NCI-H446 treated with DMSO at 0.1 percent for 48 hours (cell line): ENCODE results near the gene DNAJC6.

Experiments
- DNase-seq: peaks from one replicate; lab custom pipeline; 2025; lab: John Stamatoyannopoulos, UW

Gene DNAJC6

DNA sequence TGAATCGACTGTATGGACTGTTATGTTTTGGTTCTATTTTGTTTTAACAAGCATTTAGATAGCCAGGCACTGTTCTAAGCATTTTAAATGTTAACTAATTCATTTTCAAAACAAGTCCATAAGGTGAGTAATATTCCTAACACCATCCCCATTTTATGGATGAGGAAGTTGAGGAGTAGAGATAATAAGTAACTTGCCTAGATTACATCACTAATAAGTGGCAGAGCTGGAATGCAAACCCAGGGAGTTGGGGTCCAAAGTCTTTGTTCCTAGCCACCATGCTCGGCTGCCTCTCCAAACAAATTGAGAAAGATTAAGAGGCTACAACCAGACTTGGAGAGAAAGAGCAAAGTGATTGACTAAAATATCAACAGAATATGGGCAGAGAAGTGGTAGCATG is 98.5 kb downstream of the DNAJC6 start:
- no peak for DNase-seq

DNA sequence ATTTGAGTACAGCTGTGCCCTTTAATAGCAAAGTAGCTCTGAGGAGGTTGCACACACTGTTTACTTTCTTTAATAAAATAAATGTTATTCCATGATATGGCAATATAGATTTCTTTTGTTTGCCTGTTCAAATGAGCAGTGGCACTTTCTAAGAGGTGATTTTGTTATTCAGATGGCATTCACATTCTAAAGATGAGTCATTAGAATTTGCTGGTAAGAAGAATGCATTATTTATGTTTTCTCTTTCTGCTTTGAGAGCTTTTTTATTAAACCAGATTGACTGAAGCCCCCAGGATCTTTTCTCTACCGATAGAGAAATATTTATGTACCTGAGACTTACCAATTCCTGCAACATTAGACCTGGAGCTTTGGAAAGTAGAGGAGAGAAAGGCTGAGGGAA is 100.0 kb downstream of the DNAJC6 start:
- DNase-seq: no peak

DNA sequence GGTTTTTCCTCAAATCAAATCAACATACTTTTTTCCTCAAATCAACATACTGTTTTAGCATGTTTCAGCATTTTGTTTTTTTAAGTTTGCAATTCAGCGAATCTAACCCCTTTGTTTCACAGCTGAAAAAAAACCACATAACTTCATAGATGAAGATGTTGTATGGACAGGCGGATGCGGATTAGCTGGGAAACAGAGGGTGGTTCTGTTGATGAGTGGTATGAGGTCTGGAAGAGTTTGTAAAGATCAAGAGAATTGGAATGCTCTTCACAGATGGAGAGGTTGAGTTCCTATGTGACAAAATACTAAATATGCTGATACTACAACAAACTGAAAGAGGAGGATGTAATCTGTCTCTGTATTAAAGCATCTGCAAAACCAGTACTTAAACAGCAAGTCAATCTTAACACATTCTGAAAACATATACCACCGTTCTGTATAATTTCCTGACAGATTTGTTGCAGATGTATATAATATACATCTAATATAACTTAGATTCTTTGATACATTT is 100.5 kb downstream of the DNAJC6 start:
- DNase-seq: no peak

DNA sequence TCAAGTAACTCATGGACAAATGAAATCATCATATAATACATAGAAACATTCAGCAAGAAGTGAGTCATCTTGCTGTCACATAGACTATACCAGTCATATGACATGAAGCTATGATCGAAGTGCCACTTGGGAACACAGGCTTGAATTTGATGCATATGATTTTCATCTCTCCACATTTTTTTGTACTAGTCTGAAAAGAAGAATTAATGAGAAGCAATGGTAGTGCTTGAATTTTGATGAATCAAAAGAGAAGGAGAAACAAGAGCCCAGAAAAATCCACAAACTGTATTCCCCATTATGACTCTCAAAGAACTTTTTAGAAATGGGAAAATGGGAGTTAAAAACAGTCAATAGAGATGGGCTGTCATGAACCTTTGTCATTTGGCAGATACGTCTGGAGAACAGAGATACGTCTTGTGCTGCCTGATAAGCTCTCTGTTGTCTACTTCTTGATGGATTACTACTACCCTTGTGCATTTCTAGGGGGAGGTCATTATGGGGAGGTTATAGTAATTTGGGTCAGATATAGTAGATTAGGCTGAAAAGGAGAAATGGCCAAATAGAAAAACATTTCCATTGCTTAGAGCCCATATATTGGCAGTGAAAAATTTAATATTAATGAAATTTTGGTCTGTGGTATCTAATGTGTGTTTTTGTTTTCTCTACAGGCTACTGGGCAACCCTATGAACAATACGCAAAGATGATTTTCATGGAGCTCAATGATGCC is 103.1 kb downstream of the DNAJC6 start:
- DNase-seq: no peak

DNA sequence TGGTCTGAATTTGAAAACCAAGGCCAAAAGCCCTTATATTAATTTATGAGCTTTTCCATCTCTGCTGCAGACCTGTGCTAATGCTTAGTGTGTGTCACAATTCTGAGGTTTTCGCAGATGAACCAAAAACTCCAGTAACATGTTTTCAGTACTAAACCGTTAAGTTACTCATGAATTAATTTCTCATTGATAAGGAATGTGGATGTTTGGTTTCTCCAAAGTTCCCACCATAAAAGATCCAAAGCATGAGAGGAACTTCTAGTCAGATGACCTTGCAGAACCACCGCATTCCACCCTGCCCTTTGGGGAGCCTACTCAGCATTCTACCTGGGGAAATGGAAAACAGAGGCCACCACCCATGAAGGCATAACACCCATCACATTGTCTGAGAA is 103.6 kb downstream of the DNAJC6 start:
- DNase-seq: no peak

DNA sequence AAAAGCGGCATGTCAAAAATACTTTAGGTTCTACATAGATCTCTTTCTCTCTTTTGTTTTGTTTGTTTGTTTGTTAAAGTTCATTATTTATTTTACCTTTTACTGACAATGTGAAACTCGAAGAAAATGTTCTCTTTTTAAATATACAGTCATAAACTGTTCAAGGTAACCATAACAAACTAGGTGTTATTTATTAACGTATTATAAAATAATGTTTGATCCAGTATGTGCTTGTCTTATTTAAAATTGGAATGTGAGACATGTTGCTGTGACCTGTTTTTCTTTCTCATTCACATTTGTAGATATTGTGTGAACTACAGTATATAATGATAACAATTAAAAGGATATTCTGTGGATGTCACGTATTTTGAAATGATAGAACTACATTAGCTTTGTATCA is 105.2 kb downstream of the DNAJC6 start:
- DNase-seq: no peak

DNA sequence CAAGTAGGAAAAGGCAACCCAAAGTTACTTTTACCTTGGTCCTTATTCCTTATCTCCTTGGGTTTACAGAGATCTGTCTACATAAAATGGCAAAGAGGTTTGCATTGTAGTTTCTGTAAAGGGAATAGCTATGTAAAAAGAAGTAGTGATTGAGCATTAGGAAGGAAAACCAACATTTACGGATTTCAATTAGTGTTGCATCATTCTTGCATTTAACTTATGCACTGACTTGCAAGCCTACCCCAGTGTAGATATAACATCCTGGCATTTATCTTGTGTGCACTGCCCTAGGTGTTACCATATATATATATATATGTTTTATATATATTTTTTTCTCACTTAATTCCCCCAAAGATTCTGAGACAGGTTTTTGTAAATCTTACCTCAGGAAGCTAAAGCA is 107.4 kb downstream of the DNAJC6 start:
- DNase-seq: no peak

DNA sequence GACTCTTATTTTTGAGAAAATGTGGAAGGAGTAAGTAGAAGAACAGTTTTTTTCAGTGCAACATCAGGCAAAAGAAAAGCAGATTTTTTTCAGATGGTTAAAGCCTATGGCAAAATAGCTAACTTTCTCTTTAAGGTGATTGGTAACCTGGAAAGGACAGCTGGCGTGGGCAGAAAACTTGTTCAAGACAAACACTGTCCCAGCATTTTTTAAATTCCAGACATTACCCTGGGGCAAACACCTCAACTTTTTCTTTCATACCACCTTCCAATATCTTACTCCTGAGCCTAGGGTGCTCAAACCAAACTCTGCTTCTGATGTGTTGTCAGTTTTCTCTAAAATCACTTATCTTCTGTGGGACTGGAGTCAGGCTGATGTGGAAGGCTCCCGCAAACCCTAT is 108.4 kb downstream of the DNAJC6 start:
- DNase-seq: no peak

DNA sequence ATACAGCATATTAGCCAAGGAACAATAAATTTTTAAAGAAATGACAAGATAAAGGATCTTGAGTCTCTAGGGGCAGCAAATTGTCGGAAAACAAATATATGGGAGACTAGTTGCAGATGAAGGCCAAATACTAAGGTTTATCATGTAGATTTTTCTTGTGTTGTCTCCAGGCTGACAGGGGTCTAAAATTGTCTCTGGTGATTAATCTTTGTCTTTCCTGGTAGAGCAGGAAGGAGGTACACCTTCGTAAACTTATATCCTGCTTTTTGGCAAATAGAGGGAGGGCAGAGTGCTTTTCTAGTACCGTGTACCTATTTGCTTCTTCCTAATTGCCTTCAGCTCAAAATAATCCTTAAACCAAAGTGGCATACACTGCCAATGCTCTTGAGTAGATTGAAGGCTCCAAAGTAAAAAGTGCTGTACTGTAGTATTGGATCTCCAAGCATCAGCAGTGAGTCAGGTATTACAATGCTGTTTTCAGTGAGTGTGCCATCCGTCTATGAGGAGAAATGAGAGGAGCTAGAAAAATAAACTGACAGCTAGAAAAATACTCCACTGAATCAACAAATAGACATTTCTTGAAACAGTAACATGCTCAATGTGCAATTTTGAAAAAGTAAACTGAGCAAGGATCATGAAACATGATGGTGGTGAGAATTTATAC is 109.3 kb downstream of the DNAJC6 start:
- no peak for DNase-seq

DNA sequence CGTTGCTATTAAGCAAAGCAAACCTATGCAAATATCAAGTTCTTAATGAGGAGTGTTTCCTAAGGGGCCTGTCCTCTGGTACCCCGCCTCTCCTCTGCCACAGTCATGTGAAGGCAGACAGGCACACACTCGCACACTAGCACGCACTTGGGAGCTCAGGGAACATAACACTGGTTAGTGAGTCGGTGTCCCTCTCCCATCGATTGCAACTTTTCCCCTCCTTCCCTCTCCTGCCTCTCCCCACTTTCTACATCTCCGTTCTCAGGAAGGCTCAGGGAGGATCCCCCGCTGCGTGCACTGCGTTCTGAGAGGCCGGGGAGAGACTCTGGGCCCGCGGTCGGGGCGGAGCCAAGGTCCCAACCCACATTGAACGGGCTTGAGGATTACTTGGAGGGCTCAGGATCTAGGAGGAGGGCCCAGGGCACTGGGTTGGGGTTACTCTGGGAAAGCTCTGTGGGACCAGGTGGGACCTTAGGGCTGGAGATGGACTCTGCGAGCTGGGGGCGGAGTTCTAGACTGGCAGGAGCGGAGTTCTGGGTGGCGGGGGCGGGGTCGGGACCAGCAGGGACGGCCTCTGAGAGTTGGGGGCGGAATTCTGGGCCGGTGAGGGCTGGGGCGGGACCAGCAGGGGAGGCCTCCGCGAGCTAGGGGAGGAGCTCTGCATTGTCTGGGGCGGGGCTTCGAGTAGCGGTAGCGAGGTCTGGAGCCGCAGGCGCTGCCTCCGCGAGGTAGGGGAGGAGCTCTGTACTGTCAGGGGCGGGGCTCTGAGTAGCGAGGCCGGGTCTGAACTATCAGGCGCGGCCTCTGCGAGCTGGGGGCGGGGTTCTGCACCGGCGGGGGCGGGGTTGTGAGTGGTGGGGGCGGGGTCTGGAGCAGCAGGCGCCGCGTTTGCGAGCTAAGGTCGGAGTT is 110.6 kb downstream of the DNAJC6 start:
- peak; percentile 98 for DNase-seq

DNA sequence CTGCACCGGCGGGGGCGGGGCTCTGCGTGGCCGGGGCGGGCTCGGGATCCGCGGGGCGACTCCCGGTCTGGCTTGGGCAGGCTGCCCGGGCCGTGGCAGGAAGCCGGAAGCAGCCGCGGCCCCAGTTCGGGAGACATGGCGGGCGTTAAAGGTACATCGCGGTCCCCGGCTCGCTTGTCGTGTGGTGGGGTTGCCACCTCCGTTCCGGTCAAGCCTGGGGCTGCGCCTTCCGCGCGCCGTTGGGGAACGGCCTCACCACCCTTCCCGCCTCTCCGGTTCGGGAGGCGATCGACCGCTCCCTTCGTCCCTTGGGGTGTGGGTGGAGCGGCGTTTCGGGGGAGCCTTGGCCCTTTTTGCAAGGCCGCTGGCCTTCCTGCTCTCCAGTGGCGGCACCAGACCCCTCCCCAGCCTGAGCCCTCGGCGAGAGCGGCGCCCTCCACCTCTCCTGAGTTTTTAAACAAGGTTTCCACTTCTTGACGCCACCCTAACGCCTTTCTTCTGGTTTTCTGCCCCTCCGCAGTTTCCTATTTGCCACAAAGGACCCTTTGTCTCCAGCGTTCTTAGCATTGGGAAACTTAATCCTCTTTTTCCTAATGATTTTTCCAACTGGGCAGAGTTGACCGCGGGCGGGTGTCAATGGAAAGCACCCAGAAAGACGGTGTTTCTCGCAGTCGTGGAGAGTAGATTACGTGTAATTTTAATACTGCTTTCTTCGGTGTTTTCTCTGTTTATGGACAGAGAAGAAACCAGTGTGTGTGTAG is 111.4 kb downstream of the DNAJC6 start, which contains the start of the genes LEPR and LEPROT:
Gene LEPR (plus strand): TSS at position 79 of the 761 bp plus-strand sequence. CDS start 144,898 bp downstream, outside the sequence.
Gene LEPROT (plus strand): TSS at position 79 of the 761 bp plus-strand sequence. CDS start 57 bp downstream, at position 136.
- peak; percentile 60 for DNase-seq

DNA sequence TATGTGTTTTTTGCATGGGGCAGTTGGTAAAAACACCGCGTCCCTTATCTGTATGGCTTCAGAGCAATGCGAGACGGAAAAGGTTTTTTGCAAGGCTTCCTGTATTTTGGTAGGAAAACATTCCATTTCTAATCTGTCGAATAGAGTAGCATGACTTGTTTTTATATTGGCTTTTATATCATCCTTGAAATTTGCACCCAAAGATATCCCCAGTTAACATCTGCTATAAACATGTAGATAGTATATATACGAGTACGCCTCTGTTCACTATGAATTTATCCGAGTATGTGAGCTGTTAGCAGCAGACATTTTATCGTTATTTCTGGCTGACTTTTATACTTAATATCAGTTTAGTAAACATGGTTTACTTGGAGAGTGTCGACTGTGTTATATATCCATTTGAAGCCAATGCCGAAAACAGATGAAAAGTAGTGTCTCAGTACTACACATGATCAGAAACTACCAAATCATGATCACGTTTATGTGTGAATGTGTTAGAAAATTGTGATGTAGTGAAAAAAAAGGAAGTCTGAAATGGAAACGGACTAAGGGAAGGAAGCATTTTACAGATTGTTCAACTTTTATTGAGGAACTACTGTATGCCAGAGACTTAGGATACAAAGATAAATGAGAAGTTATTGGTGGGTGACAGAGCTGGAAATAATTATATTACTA is 112.1 kb downstream of the DNAJC6 start:
- no peak for DNase-seq

DNA sequence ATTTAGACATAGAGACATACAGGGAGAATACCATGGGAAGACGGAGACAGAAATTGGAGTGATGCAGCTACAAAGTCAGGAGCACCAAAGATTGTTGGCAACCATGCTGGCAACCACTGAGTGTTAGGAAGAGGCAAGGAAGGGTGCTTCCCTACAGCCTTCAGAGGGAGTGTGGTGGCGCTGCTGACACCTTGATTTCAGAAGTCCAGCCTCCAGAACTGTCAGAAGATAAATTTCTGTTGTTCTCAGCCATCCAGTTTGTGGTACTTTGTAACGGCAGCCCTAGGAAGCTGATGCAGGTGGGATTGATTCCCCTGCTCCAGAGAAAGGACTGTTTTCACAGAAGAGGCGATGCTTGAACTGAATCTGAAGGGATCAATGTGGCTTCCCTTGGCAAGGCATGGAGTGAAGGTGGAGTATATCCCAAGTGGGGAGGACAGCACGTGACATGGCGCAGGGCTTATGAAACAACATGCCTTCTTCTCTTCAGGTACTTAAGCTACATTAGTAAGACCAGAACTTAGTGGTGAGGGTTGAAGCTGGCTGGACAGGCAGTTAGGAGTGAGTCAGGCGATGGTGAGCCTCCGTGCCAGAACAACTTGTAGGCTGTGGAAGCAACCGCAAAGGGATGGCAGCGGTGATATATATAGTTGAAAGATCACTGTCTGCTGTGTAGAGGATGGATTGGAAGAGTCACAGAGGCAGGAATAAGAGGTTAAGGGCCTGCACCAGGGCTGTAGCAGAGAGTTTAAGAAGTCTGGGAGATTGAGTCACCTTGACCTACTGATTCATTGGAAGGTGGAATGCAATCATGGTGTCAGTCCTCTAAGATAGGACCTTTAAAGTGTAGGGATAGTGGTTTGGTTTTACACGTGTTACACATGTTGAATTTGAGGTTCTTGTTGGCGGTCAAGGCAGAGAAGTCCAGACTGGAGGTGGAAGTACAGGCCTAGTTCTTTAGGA is 113.2 kb downstream of the DNAJC6 start:
- no peak for DNase-seq

DNA sequence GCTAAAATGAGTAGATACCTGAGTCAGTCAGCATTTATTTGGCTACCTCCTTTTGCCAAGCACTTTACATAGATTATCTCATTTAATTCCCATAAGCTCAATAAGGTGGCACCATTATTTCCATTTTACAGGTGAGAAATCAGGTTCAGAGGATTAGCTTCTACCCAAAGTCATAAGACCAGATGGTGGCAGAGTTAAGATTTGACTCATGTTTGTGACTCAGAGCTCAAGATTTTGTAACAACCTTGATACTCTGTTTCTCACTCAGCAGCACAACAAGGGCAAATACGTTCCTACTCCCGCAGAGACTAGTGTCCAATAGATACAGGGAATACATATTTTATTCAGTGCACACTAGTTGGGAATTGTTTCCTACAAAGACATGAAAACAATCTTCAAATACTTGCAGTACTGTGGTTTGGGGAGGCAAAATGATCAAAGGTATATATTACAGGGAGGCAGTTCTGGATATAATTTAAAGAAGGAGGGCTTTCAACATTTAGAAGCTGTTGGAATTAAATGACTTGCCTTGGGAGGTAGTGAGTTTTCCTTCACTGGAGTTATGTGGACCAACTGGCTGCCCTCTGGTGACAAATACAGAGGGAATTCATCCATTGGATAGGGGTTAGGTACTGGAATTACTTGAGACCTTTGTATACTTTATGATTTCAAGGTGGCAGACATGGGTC is 114.7 kb downstream of the DNAJC6 start:
- DNase-seq: no peak

DNA sequence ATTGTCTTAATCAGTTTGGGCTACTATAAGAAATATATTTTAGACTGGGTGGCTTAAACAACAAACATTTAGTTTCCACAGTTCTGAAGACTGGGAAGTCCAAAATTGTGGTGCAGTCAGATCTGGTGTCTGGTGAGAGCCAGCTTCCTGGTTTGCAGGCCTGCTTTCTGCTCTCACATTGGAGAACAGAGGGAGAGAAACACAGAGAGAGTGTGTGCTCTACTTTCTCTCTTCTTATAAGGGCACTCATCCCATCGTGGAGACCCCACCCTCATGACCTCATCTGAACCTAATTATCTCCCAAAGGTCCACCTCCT is 115.2 kb downstream of the DNAJC6 start:
- DNase-seq: no peak

DNA sequence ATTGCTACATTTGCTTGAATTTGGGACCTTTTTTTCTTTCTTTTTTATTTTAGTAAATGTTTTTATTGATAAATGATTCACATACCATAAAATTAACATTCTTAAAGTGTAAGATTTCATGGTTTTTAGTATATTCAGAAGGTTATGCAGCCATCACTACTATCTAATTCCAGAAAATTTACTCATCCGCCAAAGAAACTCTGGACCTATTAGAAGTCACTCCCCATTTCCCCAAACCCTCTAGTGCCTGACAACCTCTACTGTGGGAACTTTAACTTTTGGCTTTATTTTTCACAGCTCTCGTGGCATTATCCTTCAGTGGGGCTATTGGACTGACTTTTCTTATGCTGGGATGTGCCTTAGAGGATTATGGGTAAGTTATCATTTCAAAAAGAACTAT is 115.7 kb downstream of the DNAJC6 start:
- DNase-seq: no peak

DNA sequence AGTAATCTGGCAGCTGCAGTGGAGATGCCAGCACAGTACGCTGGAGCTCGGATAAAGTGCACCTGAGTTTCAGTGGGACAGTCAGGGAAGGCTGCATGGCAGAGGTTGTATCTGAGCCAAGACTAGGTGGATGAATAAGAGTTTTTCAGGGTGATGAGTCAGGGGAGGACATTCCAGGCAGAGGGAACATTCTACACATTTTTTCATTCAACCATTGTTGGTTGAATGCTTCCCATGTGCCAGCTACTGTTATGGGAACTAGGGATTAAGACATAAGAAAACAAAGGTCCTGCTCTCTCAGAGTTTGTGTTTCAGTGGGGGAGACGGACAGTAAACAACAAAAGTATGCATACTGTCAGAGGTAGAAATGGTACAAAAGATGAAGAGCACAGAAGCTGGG is 116.4 kb downstream of the DNAJC6 start:
- DNase-seq: no peak

DNA sequence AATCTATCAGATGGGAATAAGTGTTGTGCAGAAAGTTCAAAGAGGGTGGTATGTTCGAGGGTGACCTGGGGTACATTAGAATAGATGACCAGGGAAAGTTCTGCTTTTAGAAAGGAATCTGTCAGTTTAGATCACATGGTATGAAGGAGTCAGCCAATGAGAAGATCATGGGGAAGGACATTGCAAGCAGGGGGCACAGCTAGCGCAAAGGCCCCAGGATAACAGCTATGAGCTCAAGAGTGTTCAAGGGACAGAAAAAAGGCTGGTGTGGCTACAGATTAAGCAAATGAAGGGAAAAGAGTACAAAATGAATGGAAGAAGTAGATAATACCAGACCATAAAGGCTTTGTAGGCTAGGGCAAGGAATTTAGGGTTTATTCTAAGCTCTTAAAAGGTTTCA is 119.7 kb downstream of the DNAJC6 start:
- DNase-seq: no peak

DNA sequence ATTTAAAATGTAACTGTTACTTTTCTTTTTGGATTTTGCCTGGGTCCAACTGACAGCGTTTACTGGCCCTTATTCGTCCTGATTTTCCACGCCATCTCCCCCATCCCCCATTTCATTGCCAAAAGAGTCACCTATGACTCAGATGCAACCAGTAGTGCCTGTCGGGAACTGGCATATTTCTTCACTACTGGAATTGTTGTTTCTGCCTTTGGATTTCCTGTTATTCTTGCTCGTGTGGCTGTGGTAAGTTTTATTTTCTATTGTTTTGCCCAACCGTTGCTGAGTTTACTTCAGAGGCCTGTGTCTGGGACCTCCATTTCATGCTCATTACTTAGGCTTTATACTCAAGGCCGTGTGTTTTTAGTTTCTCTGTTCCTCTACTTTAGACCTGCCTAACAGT is 120.5 kb downstream of the DNAJC6 start:
- DNase-seq: no peak
